ENCODE results near the gene CCDC92B. TPM values are rescaled to one million over a fixed set of nuclear protein-coding genes. Genes with fewer than 3 reads are reported as not detected.
"Not testable (repeated sequence)": the region's sequence is repeated elsewhere in the genome, so short reads cannot be mapped to it uniquely, and the experiment has no call there.

The CCDC92B gene
- polyA plus RNA-seq, 4 donors, result 0.13 to 0.43 (median 0.32) TPM

GRCh38 chr17:2704890-2705248 is 44.6 kb downstream of the CCDC92B start:
- no peak for DNase-seq (ENCODE audit: low read depth in 4 of 4, low spot score in 3 of 4)

- no peak for DNase-seq (ENCODE audit: low read depth in 4 of 4, low spot score in 3 of 4)
These were observed 45.2 kb downstream of the CCDC92B start for GRCh38 chr17:2704031-2704889.

- DNase-seq (ENCODE audit: low read depth in 4 of 4, low spot score in 3 of 4), result no peak
These were observed 45.8 kb downstream of the CCDC92B start for GRCh38 chr17:2703606-2704005.

GRCh38 chr17:2703181-2703580 is 46.3 kb downstream of the CCDC92B start:
- DNase-seq (ENCODE audit: low read depth in 4 of 4, low spot score in 3 of 4), result no peak

- no peak for DNase-seq (ENCODE audit: low read depth in 4 of 4, low spot score in 3 of 4)
These were observed 47.3 kb downstream of the CCDC92B start for GRCh38 chr17:2701996-2702741.

- no peak for DNase-seq (ENCODE audit: low read depth in 4 of 4, low spot score in 3 of 4)
These were observed 48.1 kb downstream of the CCDC92B start for GRCh38 chr17:2701161-2701995.

- DNase-seq (ENCODE audit: low read depth in 4 of 4, low spot score in 3 of 4), result no peak
These were observed 48.8 kb downstream of the CCDC92B start for GRCh38 chr17:2700491-2701141.

GRCh38 chr17:2700030-2700490 is 49.4 kb downstream of the CCDC92B start:
- DNase-seq (ENCODE audit: low read depth in 4 of 4, low spot score in 3 of 4), result no peak

GRCh38 chr17:2699216-2699805 is 50.1 kb downstream of the CCDC92B start:
- DNase-seq (ENCODE audit: low read depth in 4 of 4, low spot score in 3 of 4), result not testable (repeated sequence)

GRCh38 chr17:2697611-2698162 is 51.8 kb downstream of the CCDC92B start:
- no peak for DNase-seq (ENCODE audit: low read depth in 4 of 4, low spot score in 3 of 4)

- DNase-seq (ENCODE audit: low read depth in 4 of 4, low spot score in 3 of 4), result no peak
These were observed 53.3 kb downstream of the CCDC92B start for GRCh38 chr17:2695961-2696760.

- no peak for DNase-seq (ENCODE audit: low read depth in 4 of 4, low spot score in 3 of 4)
These were observed 54.0 kb downstream of the CCDC92B start for GRCh38 chr17:2695243-2695960.

GRCh38 chr17:2694381-2695242 is 54.8 kb downstream of the CCDC92B start:
- DNase-seq (ENCODE audit: low read depth in 4 of 4, low spot score in 3 of 4), result no peak

- no peak for DNase-seq (ENCODE audit: low read depth in 4 of 4, low spot score in 3 of 4)
These were observed 55.7 kb downstream of the CCDC92B start for GRCh38 chr17:2693561-2694380.

- DNase-seq (ENCODE audit: low read depth in 4 of 4, low spot score in 3 of 4), result no peak
These were observed 56.7 kb downstream of the CCDC92B start for GRCh38 chr17:2692781-2693135.

GRCh38 chr17:2691965-2692780 is 57.3 kb downstream of the CCDC92B start:
- no peak for DNase-seq (ENCODE audit: low read depth in 4 of 4, low spot score in 3 of 4)
